DND-41 (cell line): ENCODE results near the gene DNMT1.

Source experiments
- ATAC-seq: fragments of 200-7000 bp; cut with Tn5 transposase; 3 replicates; pipeline ENCODE4 v1.9.1; 2021; ENCODE audit warnings: low read depth; ENCODE audit not compliant: insufficient read depth
- DNase-seq: peaks from one replicate; pipeline ENCODE4 v3.0.0-alpha.2; 2020
- H2AFZ ChIP-seq: 2 replicates; pipeline ENCODE4 v1.6.0; 2012; ENCODE audit warnings: low read depth, low read length
- H3K27ac ChIP-seq: 2 replicates; pipeline ENCODE4 v1.5.1; 2012; ENCODE audit warnings: low read length, inconsistent platforms
- H3K27me3 ChIP-seq: fragments of 200-600 bp; sonication (generic); 2 replicates; pipeline ENCODE4 v1.6.0; 2012; ENCODE audit warnings: low read length, mild to moderate bottlenecking, inconsistent platforms; ENCODE audit not compliant: insufficient read depth, poor library complexity
- H3K36me3 ChIP-seq: 2 replicates; pipeline ENCODE4 v1.5.1; 2012; ENCODE audit warnings: low read length, inconsistent platforms; ENCODE audit not compliant: insufficient read depth
- H3K4me1 ChIP-seq: 2 replicates; pipeline ENCODE4 v1.5.1; 2012; ENCODE audit warnings: mild to moderate bottlenecking, low read length; ENCODE audit not compliant: insufficient read depth
- H3K4me2 ChIP-seq: 2 replicates; pipeline ENCODE4 v1.6.0; 2012; ENCODE audit warnings: mild to moderate bottlenecking, moderate library complexity, low read length, inconsistent platforms; ENCODE audit not compliant: insufficient read depth
- H3K4me3 ChIP-seq, 2 experiments: fragments of 200-600 bp in 1 of 2; shearing (Covaris generic) in 1 of 2; 2 replicates each; pipeline ENCODE4 v1.5.1; 2012 to 2016; ENCODE audit warnings: inconsistent platforms in 2 of 2, low read length in 2 of 2, mild to moderate bottlenecking in 2 of 2, low read depth in 1 of 2, moderate library complexity in 1 of 2
- H3K79me2 ChIP-seq: 2 replicates; pipeline ENCODE4 v1.6.0; 2012; ENCODE audit warnings: low read length, inconsistent platforms; ENCODE audit not compliant: insufficient read depth
- H3K9ac ChIP-seq: 2 replicates; pipeline ENCODE4 v1.6.0; 2012; ENCODE audit warnings: low read depth, mild to moderate bottlenecking, inconsistent platforms, low read length, moderate library complexity
- H3K9me3 ChIP-seq: 2 replicates; pipeline ENCODE4 v1.5.1; 2012; ENCODE audit warnings: low read length, moderate library complexity, mild to moderate bottlenecking, inconsistent platforms; ENCODE audit not compliant: insufficient read depth, severe bottlenecking
- H4K20me1 ChIP-seq: 2 replicates; pipeline ENCODE4 v1.6.0; 2012; ENCODE audit warnings: low read length; ENCODE audit not compliant: insufficient read depth
- EZH2 ChIP-seq: IDR thresholded peaks from 3 replicates; pipeline ENCODE4 v1.6.1; 2012; ENCODE audit warnings: borderline replicate concordance, low read depth, mild to moderate bottlenecking, moderate library complexity, low read length, inconsistent platforms; ENCODE audit not compliant: severe bottlenecking
- TF ChIP-seq, protein P1 (sequence below): IDR thresholded peaks from 2 replicates; pipeline ENCODE4 v1.5.1; 2012; ENCODE audit warnings: borderline replicate concordance, low read length, moderate library complexity, mild to moderate bottlenecking; ENCODE audit not compliant: poor library complexity, severe bottlenecking; ENCODE audit errors: extremely low read depth

DNMT1 gene

DNA sequence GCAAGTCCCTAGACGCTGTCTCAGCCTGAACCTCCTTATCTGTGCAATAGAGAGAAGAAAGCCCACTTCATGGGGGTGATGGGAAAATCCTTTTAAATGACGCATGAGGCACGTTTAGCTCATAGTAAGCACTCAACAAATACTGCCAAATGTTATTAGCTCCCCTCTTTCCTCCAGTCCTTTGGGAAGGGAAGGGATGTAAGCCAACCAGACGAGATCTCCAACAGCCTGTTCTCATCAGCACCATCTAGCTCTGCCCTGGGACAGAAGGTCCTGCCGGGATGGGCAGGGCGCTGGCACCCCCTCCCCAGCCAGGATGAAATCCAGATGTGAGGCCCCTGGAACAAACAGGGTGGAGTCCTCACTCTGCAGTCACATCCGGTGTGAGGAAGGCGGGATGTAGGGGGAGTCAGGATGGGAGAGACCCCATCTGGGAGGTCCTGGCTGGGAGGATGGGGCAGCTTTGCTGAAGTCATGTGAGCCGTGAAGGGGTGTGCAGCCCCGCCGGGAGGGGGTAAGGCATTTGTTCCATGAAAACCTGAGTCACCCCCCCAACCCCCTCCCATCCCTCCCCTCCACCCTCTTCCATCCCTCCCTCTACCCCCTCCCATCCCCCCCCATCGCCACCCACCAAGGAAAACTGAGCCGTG lies 31.7 kb upstream of the DNMT1 start:
- H3K4me2 ChIP-seq = no peak overlapping the region
- ATAC-seq = no peak
- TF ChIP-seq, protein P1, sequence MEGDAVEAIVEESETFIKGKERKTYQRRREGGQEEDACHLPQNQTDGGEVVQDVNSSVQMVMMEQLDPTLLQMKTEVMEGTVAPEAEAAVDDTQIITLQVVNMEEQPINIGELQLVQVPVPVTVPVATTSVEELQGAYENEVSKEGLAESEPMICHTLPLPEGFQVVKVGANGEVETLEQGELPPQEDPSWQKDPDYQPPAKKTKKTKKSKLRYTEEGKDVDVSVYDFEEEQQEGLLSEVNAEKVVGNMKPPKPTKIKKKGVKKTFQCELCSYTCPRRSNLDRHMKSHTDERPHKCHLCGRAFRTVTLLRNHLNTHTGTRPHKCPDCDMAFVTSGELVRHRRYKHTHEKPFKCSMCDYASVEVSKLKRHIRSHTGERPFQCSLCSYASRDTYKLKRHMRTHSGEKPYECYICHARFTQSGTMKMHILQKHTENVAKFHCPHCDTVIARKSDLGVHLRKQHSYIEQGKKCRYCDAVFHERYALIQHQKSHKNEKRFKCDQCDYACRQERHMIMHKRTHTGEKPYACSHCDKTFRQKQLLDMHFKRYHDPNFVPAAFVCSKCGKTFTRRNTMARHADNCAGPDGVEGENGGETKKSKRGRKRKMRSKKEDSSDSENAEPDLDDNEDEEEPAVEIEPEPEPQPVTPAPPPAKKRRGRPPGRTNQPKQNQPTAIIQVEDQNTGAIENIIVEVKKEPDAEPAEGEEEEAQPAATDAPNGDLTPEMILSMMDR = no peak
- no peak for TF ChIP-seq EZH2
- H3K4me3 ChIP-seq = no peak overlapping the region
- H4K20me1 ChIP-seq = no peaks in the 10 kb centered on the region; the same call in none of the 2 replicates
- no peaks in the 10 kb centered on the region for H3K36me3 ChIP-seq
- peaks cover 19% of the 10 kb centered on the region for H3K4me1 ChIP-seq
- H3K9me3 ChIP-seq = no peaks in the 10 kb centered on the region
- H3K9ac ChIP-seq = no peak overlapping the region
- H2AFZ ChIP-seq = no peak overlapping the region
- DNase-seq = no peak
- H3K27me3 ChIP-seq = peaks cover 10% of the 10 kb centered on the region
- H3K79me2 ChIP-seq = no peaks in the 10 kb centered on the region
- H3K27ac ChIP-seq = no peak overlapping the region

DNA sequence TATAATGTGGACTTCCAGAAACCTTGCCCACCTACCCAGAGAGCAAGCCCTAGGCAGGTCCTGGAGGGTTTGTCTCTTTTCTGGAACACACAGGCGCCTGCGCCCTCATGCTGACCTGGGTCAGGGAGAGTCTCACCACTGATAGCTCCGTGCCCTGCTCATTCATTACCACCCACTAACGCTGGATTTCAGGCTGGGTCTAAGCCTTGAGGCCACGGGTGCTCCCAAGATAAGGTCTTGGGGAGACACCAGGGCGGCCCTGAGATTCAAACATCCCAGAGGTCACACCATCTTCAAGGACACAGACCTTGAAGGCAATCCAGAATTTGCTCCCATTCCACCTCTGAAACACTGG lies 31.2 kb upstream of the DNMT1 start:
- Histone ChIP-seq H3K79me2 (no peaks in the 10 kb centered on the region), H3K4me3 (no peak overlapping the region), H2AFZ (no peak overlapping the region), H3K27me3 (peaks cover 8% of the 10 kb centered on the region), H3K36me3 (no peaks in the 10 kb centered on the region), H4K20me1 (no peaks in the 10 kb centered on the region; the same call in none of the 2 replicates), H3K9me3 (no peaks in the 10 kb centered on the region), H3K9ac (no peak overlapping the region), H3K4me2 (no peak overlapping the region), H3K27ac (no peak overlapping the region), H3K4me1 (peaks cover 16% of the 10 kb centered on the region)
- DNase-seq (no peak), ATAC-seq (no peak)
- TF ChIP-seq EZH2 = no peak
- TF ChIP-seq, protein P1 = no peak

DNA sequence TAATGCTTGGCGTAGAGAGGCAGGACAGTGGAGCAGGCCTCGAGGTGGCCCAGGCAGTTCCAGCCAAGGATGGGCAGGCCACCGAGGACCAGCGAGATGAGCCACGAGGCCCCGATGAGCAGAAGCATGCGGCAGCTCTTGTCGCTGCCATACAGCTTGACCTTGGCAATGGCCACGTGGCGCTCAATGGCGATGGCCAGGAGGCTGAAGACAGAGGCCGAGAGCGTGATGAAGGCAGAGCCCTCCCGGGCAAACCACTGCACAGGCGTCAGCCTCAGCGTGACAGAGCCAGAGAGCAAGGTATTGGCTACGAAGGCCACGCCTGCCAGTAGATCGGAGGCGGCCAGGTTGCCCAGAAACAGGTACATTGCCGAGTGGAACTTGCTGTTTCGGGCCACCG lies 29.6 kb upstream of the DNMT1 start:
- no peaks in the 10 kb centered on the region for H3K36me3 ChIP-seq
- no peaks in the 10 kb centered on the region for H3K9me3 ChIP-seq
- H3K9ac ChIP-seq = no peak overlapping the region
- ATAC-seq = no peak
- no peak overlapping the region for H3K4me2 ChIP-seq
- no peak overlapping the region for H3K27ac ChIP-seq
- no peak overlapping the region for H3K4me3 ChIP-seq
- H4K20me1 ChIP-seq = no peaks in the 10 kb centered on the region; the same call in none of the 2 replicates
- no peaks in the 10 kb centered on the region for H3K4me1 ChIP-seq
- TF ChIP-seq EZH2 = no peak
- TF ChIP-seq, protein P1 = no peak
- no peaks in the 10 kb centered on the region for H3K79me2 ChIP-seq
- DNase-seq = no peak
- no peaks in the 10 kb centered on the region for H3K27me3 ChIP-seq
- no peak overlapping the region for H2AFZ ChIP-seq
